HK-2 (cell line): ENCODE results near the gene PTBP3.
"Not testable (repeated sequence)": the region's sequence is repeated elsewhere in the genome, so short reads cannot be mapped to it uniquely, and the experiment has no call there.

ENCODE experiments used
- DNase-seq: peaks from one replicate; pipeline ENCODE4 v3.0.0-alpha.2; 2018; ENCODE audit not compliant: unreplicated experiment

The PTBP3 gene

DNA sequence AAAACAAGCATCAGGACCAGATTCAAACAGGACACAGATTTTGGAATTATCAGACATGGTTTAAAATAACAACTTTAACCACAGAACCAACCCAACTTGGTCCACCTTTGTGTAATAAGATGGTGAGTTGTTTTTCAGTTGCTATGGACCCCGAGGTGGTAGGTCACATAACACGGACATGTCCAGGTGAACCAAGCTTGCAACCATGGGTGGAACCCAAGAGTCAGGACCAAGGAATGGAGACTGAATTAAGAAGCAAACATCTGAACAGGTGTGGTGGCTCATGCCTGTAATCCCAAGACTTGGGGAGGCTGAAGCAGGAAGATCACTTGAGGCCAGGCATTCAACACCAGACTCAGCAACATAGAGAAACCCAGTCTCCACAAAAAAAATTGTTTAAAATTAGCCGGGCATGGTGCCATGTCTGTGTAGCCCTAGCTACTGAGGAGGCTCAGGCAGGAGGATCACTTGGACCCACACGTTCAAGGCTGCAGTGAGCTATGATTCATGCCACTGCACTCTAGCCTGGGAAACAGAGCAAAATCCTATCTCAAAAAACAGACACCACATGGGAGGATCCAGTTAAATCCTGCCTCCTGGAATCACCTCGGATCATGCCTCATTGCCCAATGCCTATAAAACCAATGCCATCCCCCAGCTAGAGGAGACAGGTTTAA, 10.6 kb downstream of the PTBP3 start:
- DNase-seq: no peak

GRCh38 chr9:112316258-112316943, 17.0 kb downstream of the PTBP3 start:
- DNase-seq: no peak

GRCh38 chr9:112315331-112316257, 17.8 kb downstream of the PTBP3 start:
- no peak for DNase-seq

- DNase-seq: no peak
These were observed 21.3 kb downstream of the PTBP3 start for GRCh38 chr9:112312139-112312538.

- no peak for DNase-seq
These were observed 21.9 kb downstream of the PTBP3 start for GRCh38 chr9:112311497-112311896.

GRCh38 chr9:112310826-112311225, 22.6 kb downstream of the PTBP3 start:
- no peak for DNase-seq

GRCh38 chr9:112308588-112308987, 24.8 kb downstream of the PTBP3 start:
- no peak for DNase-seq

GRCh38 chr9:112301420-112301819, 32.0 kb downstream of the PTBP3 start:
- DNase-seq: no peak

DNA sequence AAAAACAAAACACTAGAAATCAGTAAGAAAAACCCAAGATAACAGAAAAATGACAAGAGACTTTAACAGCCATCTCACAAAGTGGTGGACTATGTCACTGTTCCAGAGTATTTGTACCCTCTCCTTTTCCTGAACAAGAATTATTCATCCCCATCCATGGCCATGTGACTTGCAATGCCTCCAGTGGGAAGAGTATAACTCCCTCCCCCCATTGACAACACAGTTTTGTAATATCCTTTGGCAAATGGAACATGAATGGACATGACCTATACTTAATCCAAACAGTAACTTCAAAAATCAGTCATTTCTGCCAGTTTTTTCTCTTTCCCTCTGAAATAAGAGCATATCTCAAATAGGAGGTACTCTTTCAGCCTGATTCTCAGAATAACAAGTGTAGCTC, 33.9 kb downstream of the PTBP3 start:
- DNase-seq: no peak

- no peak for DNase-seq
These were observed 36.5 kb downstream of the PTBP3 start for GRCh38 chr9:112296929-112297328.

GRCh38 chr9:112295174-112295573, 38.2 kb downstream of the PTBP3 start:
- no peak for DNase-seq

DNA sequence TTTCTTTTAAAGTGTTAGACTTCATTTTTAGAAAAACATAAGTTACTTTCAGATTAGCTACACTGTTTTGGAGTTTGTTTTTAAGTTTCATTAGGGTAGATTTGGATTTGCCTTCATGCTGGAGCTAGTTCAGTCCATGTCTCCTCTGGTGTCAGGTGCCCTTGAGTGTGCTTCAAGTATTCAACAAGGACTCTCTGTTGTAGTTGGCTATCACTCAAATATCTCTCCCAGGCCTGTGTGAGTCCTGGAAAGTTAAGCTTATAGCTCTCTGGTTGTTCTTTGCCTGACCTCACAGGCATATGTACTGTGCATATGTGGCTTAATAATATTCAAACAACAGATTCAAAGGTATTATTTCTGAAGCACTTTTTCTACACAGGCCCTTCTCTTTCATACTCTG, 45.4 kb downstream of the PTBP3 start:
- no peak for DNase-seq

DNA sequence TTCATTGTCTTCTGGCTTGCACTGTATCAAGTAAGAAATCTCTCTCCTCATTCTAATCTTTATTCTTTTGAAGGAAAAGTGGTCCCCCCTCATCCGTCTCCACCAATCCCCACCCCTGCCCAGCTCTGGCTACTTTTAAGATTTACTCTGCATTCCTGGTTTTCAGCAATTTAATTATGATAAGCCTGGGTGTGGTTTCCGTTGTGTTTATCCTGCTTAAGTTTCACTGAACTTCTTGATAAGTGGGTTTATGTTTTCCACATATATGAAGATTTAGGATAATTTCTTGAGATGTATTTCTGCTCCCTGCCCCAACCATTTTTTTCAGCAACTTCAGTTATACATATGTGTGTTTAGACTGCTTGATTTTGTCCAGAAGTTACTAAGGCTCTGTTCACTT, 46.5 kb downstream of the PTBP3 start:
- no peak for DNase-seq

DNA sequence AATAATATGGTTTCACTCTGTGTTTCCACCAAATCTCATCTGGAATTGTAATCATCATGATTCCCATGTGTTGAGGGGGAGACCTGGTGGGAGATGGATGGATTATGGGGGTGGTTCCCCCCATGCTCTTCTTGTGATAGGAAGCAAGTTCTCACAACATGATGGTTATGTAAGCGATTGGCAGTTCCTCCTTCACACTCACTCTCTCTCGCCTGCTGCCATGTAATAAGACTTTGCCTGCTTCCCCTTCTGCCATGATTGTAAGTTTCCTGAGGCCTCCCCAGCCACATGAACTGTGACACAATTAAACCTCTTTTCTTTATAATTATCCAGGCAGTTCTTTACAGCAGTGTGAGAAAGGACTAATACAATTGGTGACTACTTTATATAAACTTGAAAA, 48.4 kb downstream of the PTBP3 start:
- no peak for DNase-seq

DNA sequence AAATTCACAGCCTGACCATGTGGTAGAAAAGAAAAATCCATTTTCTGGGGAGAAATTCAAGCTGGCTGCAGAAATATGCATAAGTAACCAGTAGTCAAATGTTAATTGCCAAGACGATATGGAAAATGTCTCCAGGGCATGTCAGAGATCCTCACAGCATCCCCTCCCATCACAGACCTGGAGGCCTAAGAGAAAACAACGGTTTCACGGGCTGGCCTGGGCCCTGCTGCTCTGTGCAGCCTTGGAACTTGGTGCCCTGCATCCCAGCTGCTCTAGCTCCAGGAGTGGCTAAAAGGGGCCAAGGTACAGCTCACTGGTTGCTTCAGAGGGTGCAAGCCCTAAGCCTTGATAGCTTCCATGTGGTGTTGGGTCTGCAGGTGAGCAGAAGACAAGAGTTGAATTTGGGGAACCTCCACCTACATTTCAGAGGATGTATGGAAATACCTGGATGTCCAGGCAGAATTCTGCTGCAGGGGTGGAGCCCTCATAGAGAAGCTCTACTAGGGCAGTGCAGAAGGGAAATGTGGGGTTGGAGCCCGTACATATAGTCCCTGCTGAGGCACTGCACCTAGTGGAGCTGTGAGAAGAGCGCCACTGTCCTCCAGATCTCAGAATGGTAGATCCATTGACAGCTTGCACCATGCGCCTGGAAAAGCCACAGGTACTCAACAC, 49.7 kb downstream of the PTBP3 start:
- DNase-seq: no peak

DNA sequence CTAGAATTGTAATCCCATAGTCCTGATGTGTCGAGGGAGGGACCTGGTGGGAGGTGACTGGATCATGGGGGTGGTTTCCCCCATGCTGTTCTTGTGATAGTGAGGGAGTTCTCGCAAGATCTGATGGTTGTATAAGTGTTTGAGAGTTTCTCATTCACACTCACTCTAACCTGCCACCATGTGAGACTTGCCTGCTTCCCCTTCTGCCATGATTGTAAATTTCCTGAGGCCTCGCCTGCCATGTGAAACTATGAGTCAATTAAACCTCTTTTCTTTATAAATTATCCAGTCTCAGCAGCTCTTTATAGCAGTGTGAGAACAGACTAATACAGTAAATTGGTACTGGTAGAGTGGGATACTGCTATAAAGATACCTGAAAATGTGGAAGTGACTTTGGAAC, 50.6 kb downstream of the PTBP3 start:
- not testable (repeated sequence) for DNase-seq

GRCh38 chr9:112280904-112281303, 52.5 kb downstream of the PTBP3 start:
- no peak for DNase-seq

DNA sequence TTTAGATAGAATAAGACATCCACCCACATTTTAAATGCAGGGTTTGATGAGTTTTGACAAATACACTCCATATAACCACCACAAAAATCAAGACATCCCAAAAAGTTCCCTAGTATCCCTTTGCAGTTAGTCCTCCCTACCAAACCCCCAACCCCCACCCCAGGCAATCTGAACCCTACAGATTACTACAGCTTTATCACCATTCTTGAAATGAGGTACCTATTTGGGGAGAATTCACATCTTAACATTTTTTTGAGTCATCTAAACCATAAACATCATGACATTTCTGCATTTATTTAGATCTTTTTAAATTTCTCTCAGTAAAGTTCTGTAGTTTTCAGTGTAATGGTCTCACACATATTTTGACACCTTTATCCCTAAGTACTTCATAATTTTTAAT, 53.9 kb downstream of the PTBP3 start:
- no peak for DNase-seq

DNA sequence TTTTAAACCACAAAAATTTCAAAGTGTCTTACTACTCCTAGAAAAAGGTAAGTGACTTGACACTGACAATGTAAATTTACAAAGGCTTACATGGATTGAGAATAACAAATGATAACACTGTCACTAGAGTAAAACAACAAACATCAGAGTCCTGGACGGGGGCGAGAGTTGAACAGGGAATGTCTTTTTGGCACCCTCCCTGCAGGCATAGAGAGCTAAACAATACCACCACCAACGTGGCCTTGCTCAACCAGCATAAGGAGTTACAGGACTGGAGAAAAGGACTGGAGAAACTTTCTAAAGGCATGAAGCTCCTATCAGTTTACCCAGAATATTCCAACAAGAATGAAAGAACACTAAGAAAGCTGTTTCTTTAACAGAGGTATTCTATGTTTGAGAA, 55.3 kb downstream of the PTBP3 start:
- no peak for DNase-seq

- no peak for DNase-seq
These were observed 58.8 kb downstream of the PTBP3 start for GRCh38 chr9:112274600-112274999.

GRCh38 chr9:112273876-112274275, 59.5 kb downstream of the PTBP3 start:
- no peak for DNase-seq

- DNase-seq: no peak
These were observed 61.8 kb downstream of the PTBP3 start for GRCh38 chr9:112271466-112272098.
